GM21447 (cell line): Measurements from ENCODE around the gene PROB1.
"Not testable (repeated sequence)": the region's sequence is repeated elsewhere in the genome, so short reads cannot be mapped to it uniquely, and the experiment has no call there.

Experiments used
- ATAC-seq: cut with Tn5 transposase; IDR thresholded peaks from one replicate; pipeline ENCODE4 v1.9.1; 2021; ENCODE audit not compliant: unreplicated experiment

Gene PROB1, protein sequence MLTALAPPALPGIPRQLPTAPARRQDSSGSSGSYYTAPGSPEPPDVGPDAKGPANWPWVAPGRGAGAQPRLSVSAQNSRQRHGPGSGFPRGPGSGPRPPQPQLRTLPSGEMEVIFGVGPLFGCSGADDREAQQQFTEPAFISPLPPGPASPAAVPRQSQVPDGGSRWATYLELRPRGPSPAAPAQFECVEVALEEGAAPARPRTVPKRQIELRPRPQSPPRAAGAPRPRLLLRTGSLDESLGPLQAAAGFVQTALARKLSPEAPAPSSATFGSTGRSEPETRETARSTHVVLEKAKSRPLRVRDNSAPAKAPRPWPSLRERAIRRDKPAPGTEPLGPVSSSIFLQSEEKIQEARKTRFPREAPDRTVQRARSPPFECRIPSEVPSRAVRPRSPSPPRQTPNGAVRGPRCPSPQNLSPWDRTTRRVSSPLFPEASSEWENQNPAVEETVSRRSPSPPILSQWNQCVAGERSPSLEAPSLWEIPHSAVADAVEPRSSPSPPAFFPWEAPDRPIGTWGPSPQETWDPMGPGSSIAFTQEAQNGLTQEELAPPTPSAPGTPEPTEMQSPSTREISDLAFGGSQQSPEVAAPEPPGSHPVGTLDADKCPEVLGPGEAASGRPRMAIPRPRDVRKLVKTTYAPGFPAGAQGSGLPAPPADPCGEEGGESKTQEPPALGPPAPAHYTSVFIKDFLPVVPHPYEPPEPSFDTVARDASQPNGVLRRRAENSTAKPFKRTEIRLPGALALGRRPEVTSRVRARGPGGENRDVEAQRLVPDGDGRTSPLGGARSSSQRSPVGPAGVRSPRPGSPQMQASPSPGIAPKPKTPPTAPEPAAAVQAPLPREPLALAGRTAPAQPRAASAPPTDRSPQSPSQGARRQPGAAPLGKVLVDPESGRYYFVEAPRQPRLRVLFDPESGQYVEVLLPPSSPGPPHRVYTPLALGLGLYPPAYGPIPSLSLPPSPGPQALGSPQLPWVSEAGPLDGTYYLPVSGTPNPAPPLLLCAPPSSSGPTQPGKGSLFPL

GRCh38 chr5:139394654-139395566 is at the start of gene PROB1:
PROB1 (minus strand) TSS chr5:139395104; CDS start chr5:139395081, 23 bp downstream.
- no peak for ATAC-seq

- no peak for ATAC-seq
These were observed 49.0 kb upstream of the PROB1 start for GRCh38 chr5:139443831-139444453.

GRCh38 chr5:139440416-139440815 is 45.5 kb upstream of the PROB1 start:
- not testable (repeated sequence) for ATAC-seq

- peak; percentile 92 for ATAC-seq
These were observed 44.4 kb upstream of the PROB1 start, which contains the start of gene DNAJC18 for GRCh38 chr5:139439013-139439903. DNAJC18 (minus strand) TSS chr5:139439525; CDS start chr5:139439445, 80 bp downstream.

- ATAC-seq: no peak
These were observed 43.8 kb upstream of the PROB1 start for GRCh38 chr5:139438707-139439012.

GRCh38 chr5:139435676-139436075 is 40.8 kb upstream of the PROB1 start:
- ATAC-seq: no peak

DNA sequence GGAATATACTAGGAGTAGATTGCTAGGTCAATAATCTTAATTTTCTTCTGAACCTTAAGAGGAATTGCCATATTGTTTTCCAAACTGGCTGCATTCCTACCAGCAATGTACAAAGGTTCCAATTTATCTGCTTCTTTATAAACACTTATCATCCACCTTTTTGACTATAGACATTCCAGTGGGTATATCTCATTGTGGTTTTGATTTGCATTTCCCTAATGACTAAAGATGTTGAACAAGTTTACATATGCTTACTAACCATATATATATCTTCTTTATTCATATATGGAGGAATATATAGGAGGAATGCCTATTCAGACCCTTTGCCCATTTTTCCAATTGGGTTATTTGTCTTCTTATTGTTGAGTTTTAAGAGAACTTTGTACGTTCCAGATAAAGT is 36.8 kb upstream of the PROB1 start:
- no peak for ATAC-seq

DNA sequence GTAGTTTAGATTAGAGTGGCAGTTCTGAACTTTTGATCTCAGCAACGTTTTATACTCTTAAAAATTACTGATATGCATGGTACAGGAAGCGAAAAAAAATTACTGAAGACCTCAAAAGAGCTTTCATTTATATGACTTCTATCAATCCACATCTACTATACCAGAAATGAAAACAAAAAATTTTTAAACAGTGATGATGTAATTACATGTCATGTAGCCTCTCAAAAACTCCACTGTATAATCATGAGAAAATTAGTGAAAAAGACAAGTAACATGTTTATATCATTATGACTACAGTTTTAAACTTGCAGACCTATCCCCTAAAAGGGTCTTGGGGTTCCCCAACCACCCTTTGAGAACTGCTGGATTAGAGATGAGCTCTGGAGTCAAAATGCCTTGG is 35.1 kb upstream of the PROB1 start:
- ATAC-seq: no peak

- ATAC-seq: no peak
These were observed 31.4 kb upstream of the PROB1 start for GRCh38 chr5:139426203-139426885.

DNA sequence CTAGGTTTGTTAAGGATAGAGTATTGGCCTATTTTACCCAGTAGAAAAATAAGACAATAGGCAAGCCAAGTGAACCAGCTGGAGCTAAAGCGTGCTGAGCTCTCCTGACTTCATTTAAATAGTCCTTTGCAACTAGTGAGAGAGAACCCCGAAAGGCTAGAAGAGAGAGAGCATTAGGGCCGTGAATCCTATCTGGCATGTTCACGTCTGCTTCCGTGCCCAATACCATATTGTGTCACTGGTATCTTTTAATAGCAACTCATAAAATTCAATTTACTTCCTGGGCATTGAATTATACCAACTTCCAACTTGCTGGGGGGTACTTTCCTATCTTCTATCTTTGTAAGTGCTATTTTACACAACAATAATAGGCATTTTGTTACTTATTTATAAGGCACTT is 30.6 kb upstream of the PROB1 start:
- no peak for ATAC-seq

DNA sequence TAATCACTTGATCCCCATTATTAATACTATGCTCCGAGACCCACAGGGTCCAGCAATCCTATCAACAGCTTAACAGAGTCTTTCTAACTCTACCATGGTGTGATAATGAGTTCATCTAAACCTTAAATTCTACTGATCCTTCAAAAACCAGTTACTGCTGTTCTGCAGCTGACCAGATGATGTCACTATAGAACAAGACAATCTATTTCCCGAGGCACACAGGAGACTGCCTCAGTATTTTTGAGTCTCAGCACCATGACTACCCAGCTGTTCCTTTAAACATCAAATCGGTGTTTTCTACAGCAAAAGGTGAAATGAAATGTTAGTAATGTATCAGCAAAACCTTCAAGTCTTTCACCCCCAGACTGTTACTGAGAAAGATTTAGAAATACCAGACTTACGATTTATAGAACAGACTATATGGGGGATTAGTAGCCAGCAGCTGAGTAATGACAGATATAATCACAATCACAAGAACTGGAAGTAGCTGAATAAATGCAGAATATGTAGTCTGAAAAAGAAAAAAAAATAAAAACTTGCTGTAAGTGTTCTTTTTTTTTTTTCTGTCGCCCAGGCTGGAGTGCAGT is 27.5 kb upstream of the PROB1 start:
- peak; percentile 57 for ATAC-seq

DNA sequence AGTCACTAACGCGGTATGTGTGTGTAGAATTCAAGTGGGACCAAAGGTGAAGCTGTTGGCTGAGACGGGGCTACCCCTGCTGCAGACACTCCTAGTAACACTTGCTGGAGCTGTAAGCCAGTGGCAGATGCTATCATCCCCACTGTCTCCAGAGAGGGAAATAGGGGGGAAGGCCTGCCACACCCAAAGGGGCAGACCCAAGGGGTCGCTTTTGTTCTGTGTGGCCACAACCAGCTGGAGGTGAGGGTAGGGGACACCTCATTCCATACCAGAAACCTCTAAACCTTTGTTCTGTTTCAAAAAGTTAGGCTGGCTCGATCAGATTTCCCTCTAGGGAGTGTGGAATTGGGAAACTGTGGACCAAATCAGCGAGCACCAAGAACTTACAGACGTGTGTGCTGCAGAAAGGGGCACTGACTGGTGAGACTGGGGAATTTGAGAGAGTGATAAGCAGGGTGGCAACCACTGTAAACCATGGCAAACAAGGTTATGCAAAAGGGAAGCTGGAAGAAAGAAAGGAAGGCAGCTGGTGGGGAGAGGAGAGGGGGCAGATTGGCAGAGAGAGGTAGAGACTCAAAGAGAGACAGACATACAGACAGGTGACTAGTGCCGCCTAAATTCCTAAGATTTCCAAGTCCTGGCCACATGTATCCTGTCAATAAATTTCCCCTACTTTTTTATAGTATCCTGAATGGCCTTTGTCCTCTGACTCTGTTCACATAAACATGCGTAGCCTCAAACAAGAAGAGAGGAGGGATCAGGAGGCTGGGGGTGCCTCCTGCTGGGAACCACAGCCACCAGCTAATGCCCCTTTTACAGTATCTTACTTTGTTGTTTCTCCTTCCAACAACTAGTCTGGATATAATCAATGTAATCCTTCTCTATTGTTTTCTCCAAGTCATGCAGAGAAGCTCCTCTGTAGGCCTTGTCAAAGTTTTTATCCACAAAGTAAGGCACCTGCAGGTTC is 24.6 kb upstream of the PROB1 start:
- ATAC-seq: no peak

DNA sequence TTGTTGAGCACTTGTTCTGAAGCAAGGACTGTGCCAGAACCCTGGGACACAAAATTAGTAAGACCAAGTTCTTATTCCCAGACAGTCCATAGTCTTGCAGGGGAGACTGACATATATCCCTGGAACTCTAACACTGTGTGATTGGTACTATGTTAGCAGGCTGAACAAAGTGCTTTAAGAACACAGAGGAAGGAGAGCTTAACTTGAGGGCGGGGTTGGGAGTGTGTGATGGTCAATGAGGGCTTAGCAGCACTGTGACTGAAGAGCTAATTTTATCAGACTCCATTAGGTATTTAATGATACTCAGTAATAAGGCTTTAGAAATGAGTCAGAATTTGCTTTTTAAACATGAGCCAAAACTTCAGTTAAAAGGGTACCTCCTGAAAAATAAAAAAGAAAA is 23.9 kb upstream of the PROB1 start:
- no peak for ATAC-seq

GRCh38 chr5:139417214-139417613 is 22.3 kb upstream of the PROB1 start:
- ATAC-seq: no peak

- no peak for ATAC-seq
These were observed 21.7 kb upstream of the PROB1 start for GRCh38 chr5:139416651-139417050.

- ATAC-seq: no peak
These were observed 21.0 kb upstream of the PROB1 start for GRCh38 chr5:139415869-139416268.

- no peak for ATAC-seq
These were observed 20.4 kb upstream of the PROB1 start for GRCh38 chr5:139415221-139415861.
